ENCODE measurements around the gene STPG3. TPM values are rescaled to one million over a fixed set of nuclear protein-coding genes. Genes with fewer than 3 reads are reported as not detected.

The STPG3 gene
- total and polyA plus RNA-seq, 2 of the 4 experiments (the other 2 are of a cell fraction): not detected

DNA sequence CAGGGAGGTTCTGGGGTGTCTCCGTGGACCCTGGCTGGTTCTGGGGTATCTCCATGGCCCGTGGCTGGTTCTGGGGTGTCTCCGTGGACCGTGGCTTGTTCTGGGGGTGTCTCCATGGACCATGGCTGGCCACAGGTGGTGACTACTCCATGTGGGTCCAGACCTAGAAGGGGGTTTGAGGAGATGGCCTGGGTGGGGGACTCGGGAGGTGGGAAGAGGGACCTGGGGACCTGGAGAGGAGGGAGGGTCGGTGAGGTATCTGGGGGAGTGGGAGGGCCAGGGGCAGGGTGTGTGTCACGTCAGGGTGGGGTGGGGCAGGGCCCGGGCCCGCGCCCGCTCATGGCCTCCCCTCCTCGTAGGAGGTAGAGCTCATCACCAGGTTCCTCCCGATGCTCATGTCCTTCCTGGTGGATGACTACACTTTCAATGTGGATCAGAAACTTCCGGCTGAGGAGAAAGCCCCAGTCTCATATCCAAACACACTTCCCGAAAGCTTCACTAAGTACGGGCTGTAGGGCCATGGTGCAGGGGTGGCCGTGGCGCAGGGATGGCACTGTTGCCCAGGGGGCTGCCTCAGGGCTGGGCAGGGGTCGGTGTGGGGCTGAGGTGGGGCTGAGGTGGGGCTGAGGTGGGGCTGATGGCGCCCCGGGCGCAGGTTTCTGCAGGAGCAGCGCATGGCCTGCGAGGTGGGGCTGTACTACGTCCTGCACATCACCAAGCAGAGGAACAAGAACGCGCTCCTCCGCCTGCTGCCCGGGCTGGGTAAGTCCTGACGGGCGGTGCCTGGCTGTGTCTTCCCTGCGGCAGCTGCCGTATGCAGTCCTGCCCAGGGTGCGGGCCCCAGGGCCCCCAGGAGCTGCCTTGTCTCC is 15.7 kb downstream of the STPG3 start:
- DNase-seq: no peak
- no peak overlapping the region for H3K4ac ChIP-seq (ENCODE audit: low read depth, low read length)
- H4K5ac ChIP-seq (ENCODE audit: low read depth, low read length): no peak overlapping the region
- no peak overlapping the region for H3K4me3 ChIP-seq (ENCODE audit: insufficient read depth, low read depth, low read length)
- no peak overlapping the region for H2BK20ac ChIP-seq (ENCODE audit: low read depth, low read length)
- ChIA-PET POLR2A (ENCODE audit: unreplicated experiment) (interaction anchor here (0.6 kb wide), 1 partner anchor 10 kb away, joined by 5 read pairs; no protein-coding TSS in a partner anchor), CTCF (interaction anchor here (0.6 kb wide), 1 partner anchor 452 kb away, joined by 4 read pairs; no protein-coding TSS in a partner anchor)
- no peak overlapping the region for H2BK5ac ChIP-seq (ENCODE audit: low read depth, low read length, poor library complexity, severe bottlenecking)
- intact Hi-C loops (cut with micrococcal nuclease) (no loop called here), in situ Hi-C loops (cut with MboI; ENCODE audit: low sequenced_read_pairs) (no loop called here), dilution Hi-C loops (cut with HindIII; ENCODE audit: low sequenced_read_pairs, unreplicated experiment) (no loop called here)
- H2AK9ac ChIP-seq (replicated peaks; ENCODE audit: low read depth, low read length, poor library complexity): no peak overlapping the region
- no peak for ATAC-seq (ENCODE audit: low read depth)
- no peak overlapping the region for H3K27ac ChIP-seq (ENCODE audit: insufficient read depth, low read length)
- H3K79me1 ChIP-seq (ENCODE audit: low read depth in 1 of 2, low read length in 2 of 2): peaks cover 13 to 59% of the 10 kb centered on the region in 2 experiments; a peak in 3 of 4 replicates
- H3K9ac ChIP-seq (ENCODE audit: low read depth, low read length): no peak overlapping the region
- no peak overlapping the region for H2AK5ac ChIP-seq (ENCODE audit: low read depth, low read length)
- H4K20me1 ChIP-seq (ENCODE audit: insufficient read depth, low read length): peaks cover 31% of the 10 kb centered on the region
- H3K14ac ChIP-seq (replicated peaks; ENCODE audit: low read depth, low read length): no peak overlapping the region
- TF ChIP-seq RFX5 (IDR thresholded peaks at IDR 0.05; ENCODE audit: low read depth, low read length) (no peak), MAZ (IDR thresholded peaks at IDR 0.05; ENCODE audit: borderline replicate concordance, low read depth, low read length) (no peak), FOS (IDR thresholded peaks at IDR 0.05; ENCODE audit: low read depth, low read length) (no peak), BHLHE40 (IDR thresholded peaks at IDR 0.05; ENCODE audit: low read depth, low read length) (no peak), POLR2A (IDR thresholded peaks at IDR 0.05; ENCODE audit: low read depth, low read length) (no peak), CEBPB (IDR thresholded peaks at IDR 0.05; ENCODE audit: low read depth, low read length) (no peak), SMC3 (IDR thresholded peaks at IDR 0.05; ENCODE audit: low read depth, low read length) (no peak), RCOR1 (IDR thresholded peaks at IDR 0.05; ENCODE audit: insufficient replicate concordance, low read length) (no peak), CHD1 (IDR thresholded peaks at IDR 0.05; ENCODE audit: low read depth, low read length) (no peak), RAD21 (IDR thresholded peaks at IDR 0.05; ENCODE audit: low read length) (no peak)
- TF ChIP-seq, protein P1, sequence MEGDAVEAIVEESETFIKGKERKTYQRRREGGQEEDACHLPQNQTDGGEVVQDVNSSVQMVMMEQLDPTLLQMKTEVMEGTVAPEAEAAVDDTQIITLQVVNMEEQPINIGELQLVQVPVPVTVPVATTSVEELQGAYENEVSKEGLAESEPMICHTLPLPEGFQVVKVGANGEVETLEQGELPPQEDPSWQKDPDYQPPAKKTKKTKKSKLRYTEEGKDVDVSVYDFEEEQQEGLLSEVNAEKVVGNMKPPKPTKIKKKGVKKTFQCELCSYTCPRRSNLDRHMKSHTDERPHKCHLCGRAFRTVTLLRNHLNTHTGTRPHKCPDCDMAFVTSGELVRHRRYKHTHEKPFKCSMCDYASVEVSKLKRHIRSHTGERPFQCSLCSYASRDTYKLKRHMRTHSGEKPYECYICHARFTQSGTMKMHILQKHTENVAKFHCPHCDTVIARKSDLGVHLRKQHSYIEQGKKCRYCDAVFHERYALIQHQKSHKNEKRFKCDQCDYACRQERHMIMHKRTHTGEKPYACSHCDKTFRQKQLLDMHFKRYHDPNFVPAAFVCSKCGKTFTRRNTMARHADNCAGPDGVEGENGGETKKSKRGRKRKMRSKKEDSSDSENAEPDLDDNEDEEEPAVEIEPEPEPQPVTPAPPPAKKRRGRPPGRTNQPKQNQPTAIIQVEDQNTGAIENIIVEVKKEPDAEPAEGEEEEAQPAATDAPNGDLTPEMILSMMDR (conservative IDR thresholded peaks at IDR 0.05; ENCODE audit: low read depth, low read length): no peak
- no peak overlapping the region for H4K8ac ChIP-seq (ENCODE audit: low read depth in 2 of 2, low read length in 2 of 2)
- no peak overlapping the region for H4K91ac ChIP-seq (ENCODE audit: insufficient read depth, low read depth, low read length)
- peaks cover 54% of the 10 kb centered on the region for H3K36me3 ChIP-seq (ENCODE audit: control insufficient read depth, insufficient read depth, low read length)
- no peak overlapping the region for H3K18ac ChIP-seq (ENCODE audit: low read depth, low read length)
- no peak overlapping the region for H2AFZ ChIP-seq (replicated peaks; ENCODE audit: low read length, poor library complexity)
- peaks cover 12% of the 10 kb centered on the region for H3K4me1 ChIP-seq (ENCODE audit: control insufficient read depth, insufficient read depth, low read length)
- H3K56ac ChIP-seq (ENCODE audit: extremely low read depth, insufficient read depth, low read length): no peak overlapping the region
- WGBS, 2 experiments (ENCODE audit: extremely low coverage in 2 of 2, insufficient read length in 1 of 2): 94% methylated on average over 14 of the region's 34 CpGs; no CpG with 5 or more reads in 1 of the 2 experiments
- H3K23ac ChIP-seq (ENCODE audit: low read depth, low read length): no peak overlapping the region
- BruUV-seq (replicated peaks): no TSS peak
- H2BK15ac ChIP-seq (ENCODE audit: low read depth, low read length): no peak overlapping the region
- no peaks in the 10 kb centered on the region for H3K9me3 ChIP-seq (ENCODE audit: control insufficient read depth, insufficient read depth, low read length)
- H2BK120ac ChIP-seq (ENCODE audit: low read depth, low read length): no peak overlapping the region
- no peaks in the 10 kb centered on the region for H3K27me3 ChIP-seq (ENCODE audit: control insufficient read depth, insufficient read depth, low read length)
- peaks cover 14% of the 10 kb centered on the region for H3K9me1 ChIP-seq (ENCODE audit: insufficient read depth, low read length)
- H3K4me2 ChIP-seq (ENCODE audit: low read depth, low read length): no peak overlapping the region

Measured in IMR-90 (cell line).